Inflammatory macrophage (primary cell): Measurements from ENCODE around the gene MC1R.
"Not testable (repeated sequence)": the region's sequence is repeated elsewhere in the genome, so short reads cannot be mapped to it uniquely, and the experiment has no call there.

Experiments used
- DNase-seq, 2 donors: peaks; one replicate each; pipeline ENCODE4 v3.0.0-alpha.2; 2020 to 2022

Gene MC1R

GRCh38 chr16:89962754-89963498 lies 44.3 kb downstream of the MC1R start:
- DNase-seq, result no peak

- no peak for DNase-seq
Measured at GRCh38 chr16:89964201-89964600, 45.5 kb downstream of the MC1R start.

- DNase-seq, result no peak
Measured at GRCh38 chr16:89965447-89966225, 47.0 kb downstream of the MC1R start.

GRCh38 chr16:89966756-89967155 lies 48.1 kb downstream of the MC1R start:
- DNase-seq, result peak in 1 of 2 donors; percentile 29

- DNase-seq, result peak; percentile 90 to 94
Measured at GRCh38 chr16:89967436-89967835, 48.8 kb downstream of the MC1R start.

- not testable (repeated sequence) for DNase-seq
Measured at GRCh38 chr16:89968074-89968473, 49.4 kb downstream of the MC1R start.

- DNase-seq, result peak; percentile 73 to 79
Measured at GRCh38 chr16:89969741-89970410, 51.2 kb downstream of the MC1R start.
